GM12872 (cell line): ENCODE measurements around the gene LHX8.

Experiments used
- CTCF ChIP-seq: IDR thresholded peaks from 3 replicates; pipeline ENCODE4 v1.5.1; 2011; ENCODE audit warnings: low read depth, mild to moderate bottlenecking, low read length, moderate library complexity; ENCODE audit not compliant: insufficient read depth

Gene LHX8

GRCh38 chr1:75133750-75134646, at the start of gene LHX8:
LHX8 (plus strand) TSS chr1:75134388; CDS start chr1:75136615, 2,227 bp downstream.
- TF ChIP-seq CTCF = no peak

- no peak for TF ChIP-seq CTCF
Observed at GRCh38 chr1:75085931-75086330, 48.3 kb upstream of the LHX8 start.

- TF ChIP-seq CTCF = no peak
Observed at GRCh38 chr1:75087278-75087677, 46.9 kb upstream of the LHX8 start.

GRCh38 chr1:75092141-75092540, 42.0 kb upstream of the LHX8 start:
- TF ChIP-seq CTCF = no peak

GRCh38 chr1:75097654-75098053, 36.5 kb upstream of the LHX8 start:
- no peak for TF ChIP-seq CTCF

GRCh38 chr1:75099581-75099980, 34.6 kb upstream of the LHX8 start:
- no peak for TF ChIP-seq CTCF

- TF ChIP-seq CTCF = no peak
Observed at GRCh38 chr1:75100481-75101092, 33.6 kb upstream of the LHX8 start.
